ENCODE data around the gene NOTCH2NLA. TPM values are rescaled to one million over a fixed set of nuclear protein-coding genes. Genes with fewer than 3 reads are reported as not detected.
"Not testable (repeated sequence)": the region's sequence is repeated elsewhere in the genome, so short reads cannot be mapped to it uniquely, and the experiment has no call there.

The NOTCH2NLA gene
- total RNA-seq, 2 experiments from 2014 or later, result 27.7 to 28.8 TPM

DNA sequence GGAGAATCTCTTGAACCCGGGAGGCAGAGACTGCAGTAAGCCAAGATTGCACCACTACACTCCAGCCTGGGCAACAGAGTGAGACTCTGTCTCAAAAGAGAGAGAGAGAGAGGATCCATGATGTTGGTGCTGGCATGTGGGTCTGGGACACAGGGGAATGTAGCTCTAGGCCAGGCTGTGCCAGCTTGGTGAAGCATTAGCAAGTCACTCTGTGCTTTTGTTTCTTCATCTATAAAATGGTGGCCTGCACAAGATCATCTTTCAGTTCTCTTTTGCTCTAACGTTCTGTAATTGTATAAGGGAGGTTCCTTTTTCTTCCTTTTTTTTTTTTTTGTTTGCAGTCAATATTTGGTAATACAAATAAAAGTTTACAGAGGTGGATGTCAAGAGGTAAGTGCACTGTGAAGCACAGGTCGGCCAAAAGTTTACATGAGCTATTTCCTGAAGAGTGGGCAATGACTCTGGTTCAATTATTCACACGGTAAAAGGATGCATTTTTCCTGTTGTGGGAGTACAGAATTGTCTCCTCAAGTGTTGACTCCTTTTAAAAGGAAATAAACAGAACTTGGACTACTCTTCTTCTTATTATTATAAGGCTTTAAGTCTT, 24.5 kb upstream of the NOTCH2NLA start:
- H3K4me3 Mint-ChIP-seq; H3K27ac Mint-ChIP-seq; H3K36me3 Mint-ChIP-seq (ENCODE audit: low read depth); POLR2A ChIA-PET; H3K4me1 Mint-ChIP-seq; DNase-seq; H3K27me3 Mint-ChIP-seq; CTCF ChIA-PET; H3K9me3 Mint-ChIP-seq: not testable (repeated sequence)

DNA sequence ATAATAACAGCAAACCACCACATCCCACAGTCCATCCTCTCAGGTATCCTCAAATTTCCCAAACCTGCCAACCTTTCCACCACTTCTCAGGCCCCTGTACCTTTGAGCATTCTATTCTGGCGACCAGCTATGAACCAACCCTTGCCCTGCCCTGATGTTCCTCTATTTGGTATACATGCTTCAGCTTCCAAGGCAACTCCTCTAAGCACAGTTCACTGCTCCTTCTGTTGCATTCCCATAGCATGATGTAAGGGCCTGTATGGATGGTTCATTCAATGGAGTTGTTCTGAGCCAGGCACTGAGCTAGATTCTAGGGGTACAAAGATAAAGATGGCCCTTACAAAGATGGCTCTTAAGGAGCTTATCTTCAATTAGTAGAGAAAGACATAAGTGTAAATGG, 22.7 kb upstream of the NOTCH2NLA start:
- H3K4me1 Mint-ChIP-seq; H3K36me3 Mint-ChIP-seq (ENCODE audit: low read depth); POLR2A ChIA-PET; CTCF ChIA-PET; DNase-seq; H3K27ac Mint-ChIP-seq; H3K9me3 Mint-ChIP-seq; H3K4me3 Mint-ChIP-seq; H3K27me3 Mint-ChIP-seq: not testable (repeated sequence)

DNA sequence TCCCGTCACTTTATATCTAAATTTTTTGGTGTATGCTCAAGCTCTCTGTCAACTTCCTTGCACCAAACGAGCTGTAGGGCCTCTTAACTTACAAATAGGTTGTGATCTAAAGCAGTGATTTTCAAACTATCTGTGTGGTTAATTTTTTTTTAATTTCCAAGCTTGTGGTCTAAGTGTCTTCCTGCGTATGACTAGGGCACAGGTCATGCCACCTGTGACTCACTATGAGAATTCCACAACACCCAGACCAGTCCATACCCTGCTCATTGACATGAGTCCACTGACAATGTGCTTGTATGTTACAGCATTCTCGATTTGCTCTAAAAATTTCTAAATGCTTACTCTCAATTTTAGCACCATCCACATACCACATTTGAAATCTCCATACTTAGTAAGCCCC, 19.8 kb upstream of the NOTCH2NLA start:
- H3K27me3 Mint-ChIP-seq; H3K4me1 Mint-ChIP-seq; CTCF ChIA-PET; H3K27ac Mint-ChIP-seq; POLR2A ChIA-PET; DNase-seq; H3K4me3 Mint-ChIP-seq; H3K36me3 Mint-ChIP-seq (ENCODE audit: low read depth); H3K9me3 Mint-ChIP-seq: not testable (repeated sequence)

DNA sequence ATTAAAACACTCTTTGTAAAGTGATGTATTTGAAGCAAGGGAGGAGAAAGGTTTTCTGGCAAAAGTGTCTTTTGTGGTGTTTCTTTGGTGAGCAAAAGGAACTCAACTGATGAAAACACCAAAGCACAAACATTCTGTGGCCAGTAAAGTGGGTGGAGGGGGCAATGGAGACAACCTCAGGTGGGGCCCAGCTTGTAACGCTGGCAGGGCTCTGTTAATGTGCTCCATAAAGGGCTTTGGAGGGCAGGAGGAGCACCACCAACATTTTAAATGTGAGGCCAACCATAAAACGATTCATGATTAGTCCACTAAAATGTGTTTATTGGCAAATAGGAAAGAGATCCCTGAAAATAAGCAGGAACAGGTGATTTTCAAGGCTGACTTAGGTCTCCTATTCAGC, 7.8 kb upstream of the NOTCH2NLA start:
- H3K4me1 Mint-ChIP-seq; POLR2A ChIA-PET; CTCF ChIA-PET; H3K27me3 Mint-ChIP-seq; DNase-seq; H3K27ac Mint-ChIP-seq; H3K4me3 Mint-ChIP-seq; H3K9me3 Mint-ChIP-seq; H3K36me3 Mint-ChIP-seq (ENCODE audit: low read depth): not testable (repeated sequence)

DNA sequence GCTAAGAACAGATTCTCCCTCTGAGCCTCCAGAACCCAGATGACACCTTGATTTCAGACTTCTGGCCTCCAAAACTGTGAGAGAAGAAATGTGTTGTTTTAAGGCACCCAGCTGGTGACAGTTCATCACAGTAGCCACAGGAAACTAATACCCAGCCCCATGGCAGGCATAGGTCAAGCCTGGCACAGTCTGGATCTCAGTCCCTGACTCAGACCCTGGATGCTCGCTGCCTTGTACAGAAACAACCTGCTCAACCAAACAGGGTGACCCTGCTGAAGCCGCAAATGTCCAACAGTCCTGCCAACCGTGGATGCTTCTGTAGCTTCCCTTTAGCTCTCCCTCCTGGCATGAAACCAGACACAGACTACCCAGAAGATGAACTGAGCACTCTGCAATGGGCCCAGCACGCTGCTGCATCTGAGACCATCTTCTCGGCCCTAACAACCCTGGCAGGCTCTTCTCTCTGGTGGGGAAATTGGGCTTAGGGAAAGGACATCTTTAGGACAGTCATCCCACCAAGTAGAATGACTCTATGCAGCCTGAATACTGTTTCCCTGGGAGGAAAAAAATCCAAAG, 7.3 kb upstream of the NOTCH2NLA start:
- POLR2A ChIA-PET; H3K27ac Mint-ChIP-seq; H3K36me3 Mint-ChIP-seq (ENCODE audit: low read depth); DNase-seq; CTCF ChIA-PET; H3K4me3 Mint-ChIP-seq; H3K4me1 Mint-ChIP-seq; H3K27me3 Mint-ChIP-seq; H3K9me3 Mint-ChIP-seq: not testable (repeated sequence)

DNA sequence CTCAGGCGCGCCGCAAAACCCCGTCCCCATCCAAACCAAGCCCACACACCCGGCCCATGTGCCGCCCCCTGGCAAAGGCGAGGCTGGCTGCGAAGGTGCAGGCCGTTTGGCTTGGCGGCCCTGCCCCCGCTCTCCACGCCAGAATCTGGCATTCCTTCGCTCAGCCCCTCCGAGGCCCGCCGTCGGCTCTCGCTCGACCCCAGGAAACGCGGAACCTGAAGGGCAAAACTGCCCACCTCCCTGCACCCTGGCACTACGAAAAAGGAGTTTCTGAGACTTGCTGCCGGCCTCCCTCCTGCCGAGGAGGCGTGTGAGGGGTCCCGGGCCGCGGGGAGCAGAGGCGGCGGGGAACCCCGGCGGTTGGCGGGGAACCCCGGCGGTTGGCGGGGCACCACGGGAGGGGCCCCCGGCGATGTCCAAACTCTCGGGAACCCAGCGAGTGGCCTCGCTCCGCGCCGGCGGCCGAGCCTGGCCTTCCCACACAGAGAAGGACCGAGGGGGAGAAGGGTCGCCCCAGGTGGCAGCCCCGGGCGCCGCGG, 608 bp downstream of the NOTCH2NLA start:
- CTCF ChIA-PET; H3K4me1 Mint-ChIP-seq; POLR2A ChIA-PET; H3K36me3 Mint-ChIP-seq (ENCODE audit: low read depth); H3K27me3 Mint-ChIP-seq; H3K27ac Mint-ChIP-seq; H3K9me3 Mint-ChIP-seq: not testable (repeated sequence)
- peak overlapping the region; percentile 56 for H3K4me3 Mint-ChIP-seq
- DNase-seq, result peak; percentile 15

DNA sequence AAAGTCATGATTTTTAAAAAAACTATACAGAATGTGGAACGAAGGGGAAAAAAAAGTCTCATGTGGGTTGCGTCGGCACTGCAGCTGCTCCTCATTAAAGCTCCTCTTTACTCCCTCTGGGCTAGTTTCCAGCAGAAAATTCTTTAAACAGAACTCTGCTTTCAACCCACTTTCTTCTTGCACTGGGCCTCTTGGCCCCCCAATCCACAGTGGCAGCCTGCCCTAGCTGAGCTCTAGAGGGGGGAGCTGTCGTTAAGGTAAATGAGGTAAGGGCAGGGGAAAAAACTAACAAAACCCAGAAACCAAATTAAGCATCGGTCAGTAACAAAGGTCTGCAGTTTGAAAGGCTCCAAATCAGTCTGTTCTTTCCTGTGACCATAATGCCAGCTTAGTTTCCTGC, 54.3 kb downstream of the NOTCH2NLA start:
- H3K36me3 Mint-ChIP-seq (ENCODE audit: low read depth); H3K27me3 Mint-ChIP-seq; H3K4me1 Mint-ChIP-seq; CTCF ChIA-PET; H3K27ac Mint-ChIP-seq; DNase-seq; H3K9me3 Mint-ChIP-seq; POLR2A ChIA-PET; H3K4me3 Mint-ChIP-seq: not testable (repeated sequence)

DNA sequence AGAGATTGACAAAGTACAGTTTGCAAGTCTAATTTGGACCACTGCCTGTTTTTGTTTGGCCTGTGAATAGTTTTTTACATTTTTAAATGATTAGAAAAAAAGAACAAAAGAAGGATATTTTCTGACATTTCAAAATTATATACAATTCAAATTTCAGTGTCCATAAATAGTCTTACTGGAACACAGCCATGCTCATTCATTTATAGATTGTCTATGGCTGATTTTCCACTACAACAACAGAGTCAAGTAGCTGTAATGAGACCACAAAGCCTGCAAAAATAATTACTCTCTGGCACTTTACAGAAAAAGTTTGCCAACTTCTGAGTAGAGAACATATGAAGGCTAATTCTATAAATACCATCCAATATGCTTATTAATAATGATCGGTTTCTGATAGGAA, 61.1 kb downstream of the NOTCH2NLA start:
- H3K9me3 Mint-ChIP-seq; CTCF ChIA-PET; H3K27ac Mint-ChIP-seq; H3K4me1 Mint-ChIP-seq; H3K4me3 Mint-ChIP-seq; H3K36me3 Mint-ChIP-seq (ENCODE audit: low read depth); POLR2A ChIA-PET; H3K27me3 Mint-ChIP-seq; DNase-seq: not testable (repeated sequence)

DNA sequence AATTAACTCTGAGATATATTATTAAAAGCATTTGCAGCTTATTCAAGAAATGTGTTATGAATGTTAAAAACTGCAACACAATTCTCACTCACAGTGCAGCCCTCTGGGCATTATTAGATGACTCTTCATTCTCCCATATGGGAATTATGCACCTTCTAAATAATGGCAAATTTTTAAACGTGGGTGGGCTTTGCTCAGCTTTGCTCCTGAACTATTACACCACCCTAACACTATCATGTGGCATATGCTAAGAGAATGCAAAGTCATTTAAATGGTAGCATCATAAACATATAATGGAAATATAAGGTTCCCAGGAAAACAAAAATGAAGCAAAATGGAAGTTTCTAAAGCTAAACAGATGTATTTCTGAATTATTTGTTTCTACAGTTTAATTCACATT, 61.5 kb downstream of the NOTCH2NLA start:
- DNase-seq; H3K4me1 Mint-ChIP-seq; H3K4me3 Mint-ChIP-seq; H3K27ac Mint-ChIP-seq; H3K27me3 Mint-ChIP-seq; H3K9me3 Mint-ChIP-seq; POLR2A ChIA-PET; CTCF ChIA-PET; H3K36me3 Mint-ChIP-seq (ENCODE audit: low read depth): not testable (repeated sequence)

DNA sequence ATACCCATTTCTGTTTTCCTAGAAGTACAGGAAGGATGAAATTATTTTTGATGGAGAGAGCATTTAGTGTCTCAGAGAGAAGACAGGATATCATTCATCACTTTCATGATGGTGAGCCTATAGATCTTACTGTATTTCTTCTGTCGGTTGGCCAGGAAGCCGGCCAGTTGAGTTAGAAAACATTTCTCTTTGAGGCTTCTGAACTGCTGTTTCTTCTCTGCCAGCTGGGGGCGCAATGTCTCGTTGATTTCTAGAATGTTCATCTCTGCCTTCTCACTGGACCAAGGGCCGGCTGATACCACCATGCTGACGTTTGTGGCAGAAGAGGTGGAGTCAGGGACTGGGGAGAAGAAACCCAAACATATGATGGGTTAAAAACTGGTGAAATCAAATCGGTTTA, 84.4 kb downstream of the NOTCH2NLA start, which contains the start of gene NBPF10:
NBPF10 (minus strand) TSS at position 340 of the 400 bp plus-strand sequence; CDS start at position 305, 35 bp downstream.
- POLR2A ChIA-PET, H3K4me1 Mint-ChIP-seq, H3K27ac Mint-ChIP-seq: not testable (repeated sequence)

More for the DNA sequence above, 84.4 kb downstream of the NOTCH2NLA start, which contains the start of gene NBPF10:
- H3K4me3 Mint-ChIP-seq; H3K9me3 Mint-ChIP-seq; H3K36me3 Mint-ChIP-seq (ENCODE audit: low read depth); CTCF ChIA-PET; H3K27me3 Mint-ChIP-seq: not testable (repeated sequence)
- DNase-seq, result peak; percentile 18

Other genes starting within 250 kb of the NOTCH2NLA start
- gene TXNIP, start 232.4 kb downstream of the NOTCH2NLA start, total RNA-seq, result 100 to 1,000 TPM; 397 to 407 TPM
- not detected for gene HJV, start 207.3 kb downstream of the NOTCH2NLA start, total RNA-seq
- 1 to 10 TPM; 2.1 to 2.2 TPM for gene NBPF10, start 84.2 kb downstream of the NOTCH2NLA start, total RNA-seq

All from activated CD4-positive, alpha-beta memory T cell treated with anti-CD3 and anti-CD28 coated beads, Interleukin-2, amount 10 ng/mL, durations not matched to agents 7 days and 5 days (primary cell).